Muscle of arm (tissue), 12 donors: ENCODE data around the gene UBQLN1. TPM values are rescaled to one million over a fixed set of nuclear protein-coding genes. Genes with fewer than 3 reads are reported as not detected.
A peak's percentile ranks its signal among the peaks of the same experiment; 100 is the strongest.

Experiments used
- DNase-seq: peaks from one replicate; pipeline ENCODE4 v3.0.0-alpha.2; 2013
- polyA plus RNA-seq, 12 donors: library from polyadenylated mRNA; unstranded; fragments of 120-200 nt; gene quantifications; one replicate each; pipeline ENCODE4 v1.2.1, GENCODE V29; 2013; ENCODE audit not compliant: insufficient read length in 12 of 12

The UBQLN1 gene
- polyA plus RNA-seq, 12 donors, result 41.5 to 95.9 (median 73.7) TPM; not detected in 1

DNA sequence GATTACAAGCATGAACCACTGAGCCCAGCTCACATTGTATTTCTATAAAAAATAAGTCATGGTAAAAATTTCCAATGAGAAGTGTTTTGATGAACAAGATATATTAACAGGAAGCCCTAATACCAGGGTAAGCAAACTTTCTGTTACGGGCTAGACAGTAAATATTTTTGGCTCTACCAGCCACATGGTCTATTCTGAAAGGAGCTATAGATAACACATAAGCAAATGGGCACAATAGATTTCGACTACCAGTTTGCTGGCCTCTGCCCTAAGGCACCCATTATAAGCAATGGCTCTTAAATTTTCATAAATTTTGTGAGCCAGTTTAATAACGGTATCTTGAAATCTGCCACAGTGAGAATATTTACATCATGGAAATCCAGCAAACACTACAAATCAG, 8.1 kb downstream of the UBQLN1 start:
- no peak for DNase-seq

DNA sequence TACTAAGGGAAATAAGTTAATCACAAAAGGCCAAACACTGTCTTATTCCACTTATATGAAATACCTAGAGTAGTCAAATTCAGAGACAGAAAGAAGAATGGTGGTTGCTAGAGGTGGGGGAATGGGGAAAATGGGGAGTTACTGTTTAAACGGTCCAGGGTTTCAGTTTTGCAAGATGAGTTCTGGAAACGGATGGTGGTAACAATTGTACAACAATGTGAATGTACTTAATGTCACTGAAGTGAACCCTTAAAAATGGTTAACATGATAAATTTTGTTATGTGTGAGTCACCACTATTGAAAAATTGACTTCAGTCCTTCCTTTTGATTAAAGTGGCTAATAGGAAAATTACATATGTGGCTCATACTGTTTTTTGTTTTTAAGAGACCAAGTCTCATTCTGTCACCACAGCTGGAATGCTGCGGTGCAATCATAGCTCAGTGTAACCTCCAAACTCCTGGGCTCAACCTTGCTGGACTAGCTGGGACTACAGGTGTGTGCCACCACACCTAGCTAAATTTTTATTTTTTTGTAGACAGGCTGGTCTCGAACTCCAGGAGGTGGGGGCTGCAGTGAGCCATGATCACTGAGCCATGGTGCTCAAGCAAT, 8.7 kb downstream of the UBQLN1 start:
- no peak for DNase-seq

DNA sequence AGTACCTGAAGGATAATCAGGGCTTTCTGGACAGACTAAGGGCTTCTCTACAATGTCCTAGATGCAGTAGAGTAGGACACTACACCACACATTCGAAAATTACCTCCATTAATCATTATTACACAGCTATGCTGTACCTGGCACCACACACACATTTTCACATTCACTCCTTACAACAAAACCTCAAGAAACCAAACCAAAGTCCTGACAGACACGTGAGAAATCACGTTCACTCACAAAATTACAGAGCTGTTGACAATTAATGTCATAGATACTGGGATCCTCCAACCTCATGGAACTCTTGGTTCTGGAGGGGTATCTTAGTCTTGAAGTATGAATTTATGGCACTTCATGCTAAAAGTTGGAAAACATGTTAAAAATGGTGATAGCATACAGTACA, 16.3 kb downstream of the UBQLN1 start:
- DNase-seq, result no peak

DNA sequence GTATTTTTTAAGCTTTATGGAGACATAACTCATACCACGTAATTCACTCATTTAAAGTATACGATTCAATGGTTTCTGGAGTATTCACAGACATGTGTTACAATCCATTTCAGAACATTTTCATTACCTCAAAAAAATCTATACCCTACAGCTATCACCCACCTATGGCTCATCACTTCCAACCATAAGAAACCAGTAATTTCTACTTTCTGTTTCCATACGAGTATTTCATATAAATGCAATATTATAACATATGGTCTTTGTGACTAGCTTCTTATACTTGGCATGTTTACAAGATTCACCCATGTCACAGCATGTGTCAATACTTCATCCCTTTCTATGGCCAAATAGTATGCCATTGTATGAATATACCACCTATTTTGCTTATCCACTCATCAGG, 18.8 kb downstream of the UBQLN1 start:
- DNase-seq, result no peak

DNA sequence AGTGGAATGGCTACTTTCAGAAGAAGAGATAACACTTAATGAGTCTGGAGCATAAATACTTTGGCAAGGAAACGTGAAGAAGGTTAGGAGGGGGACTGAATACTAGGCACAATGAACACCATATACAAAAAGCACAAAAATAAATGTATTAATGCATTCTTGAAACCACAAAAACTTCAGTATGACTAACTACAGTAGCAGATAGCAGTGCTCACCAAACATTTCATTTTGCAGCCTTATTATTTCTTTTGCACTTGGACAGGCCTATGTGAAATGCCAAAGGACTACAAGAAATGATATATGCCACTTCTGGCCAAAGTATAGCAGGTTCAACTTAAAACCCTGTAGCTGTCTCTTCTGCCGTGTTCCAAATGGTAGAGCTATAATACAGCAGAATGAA, 26.3 kb downstream of the UBQLN1 start:
- no peak for DNase-seq

DNA sequence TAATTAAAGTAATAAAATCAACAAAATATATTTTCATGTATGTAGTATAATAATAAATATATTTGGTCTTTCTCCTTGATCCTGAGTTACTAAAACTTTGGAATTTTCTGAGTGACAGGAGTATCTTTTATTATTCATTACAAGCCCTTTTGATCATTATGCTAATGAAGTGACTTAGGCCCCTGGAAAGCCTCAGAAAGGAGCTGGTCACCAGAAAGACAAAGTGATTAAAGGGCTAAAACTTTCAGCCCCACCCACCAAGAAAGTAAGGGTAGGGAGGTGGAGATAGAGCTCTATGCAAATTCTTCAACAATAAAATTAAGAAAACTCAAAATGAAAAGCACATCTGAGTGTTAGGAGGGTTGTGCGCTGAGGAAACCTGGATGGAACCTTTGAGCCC, 27.5 kb downstream of the UBQLN1 start:
- no peak for DNase-seq

DNA sequence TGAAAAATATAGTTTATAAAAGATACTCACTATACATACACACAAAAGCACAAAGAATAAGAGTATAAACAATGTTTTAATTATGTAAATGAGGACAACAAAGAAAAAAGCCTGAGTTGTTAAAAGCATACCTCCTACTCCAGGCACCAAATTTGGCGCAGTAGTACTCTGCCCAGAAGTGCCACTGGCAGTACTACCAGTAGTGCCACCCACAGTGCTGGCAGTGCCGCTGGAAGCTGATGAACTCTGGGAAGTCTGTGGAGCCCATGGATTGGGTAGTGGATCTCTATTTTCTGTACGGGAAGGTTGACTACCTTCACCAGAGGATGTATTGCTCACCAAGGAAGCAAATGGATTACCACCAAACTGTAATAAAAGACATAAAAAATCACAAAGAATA, 30.2 kb downstream of the UBQLN1 start:
- DNase-seq, result no peak

DNA sequence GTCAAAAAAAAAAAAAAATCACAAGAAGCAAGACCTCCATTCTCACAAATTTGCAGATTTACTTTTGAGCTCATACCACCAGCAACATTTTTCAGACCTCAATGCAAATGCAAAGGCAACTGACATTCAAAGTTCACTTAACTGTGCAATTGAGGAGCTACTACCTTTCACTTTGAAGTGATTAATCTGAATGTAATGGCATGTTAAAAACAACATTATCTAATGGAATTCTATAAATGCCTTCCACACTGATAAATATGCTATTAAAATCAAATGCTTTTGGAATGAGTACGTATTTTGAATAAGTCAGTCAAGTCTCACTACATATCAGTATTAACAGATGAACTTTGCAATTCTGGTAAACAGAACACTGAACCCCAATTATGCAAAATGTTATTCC, 32.3 kb downstream of the UBQLN1 start:
- DNase-seq, result no peak

DNA sequence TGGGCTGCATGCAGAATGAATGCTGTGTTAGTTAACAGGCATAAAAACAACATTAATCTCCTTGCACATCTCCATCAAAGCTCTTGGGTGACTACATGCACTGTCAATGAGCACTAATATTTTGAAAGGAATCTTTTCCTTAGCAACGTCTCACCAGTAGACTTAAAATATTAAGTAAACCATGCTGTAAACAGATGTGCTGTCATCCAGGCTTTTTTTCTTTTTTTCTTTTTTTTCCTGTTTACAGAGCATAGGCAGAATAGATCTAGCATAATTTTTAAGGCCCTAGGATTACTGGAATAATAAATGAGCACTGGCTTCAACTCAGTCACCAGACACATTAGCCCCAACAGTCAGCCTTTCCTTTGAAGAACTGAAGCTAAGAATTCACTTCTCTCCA, 36.3 kb downstream of the UBQLN1 start:
- DNase-seq, result no peak

DNA sequence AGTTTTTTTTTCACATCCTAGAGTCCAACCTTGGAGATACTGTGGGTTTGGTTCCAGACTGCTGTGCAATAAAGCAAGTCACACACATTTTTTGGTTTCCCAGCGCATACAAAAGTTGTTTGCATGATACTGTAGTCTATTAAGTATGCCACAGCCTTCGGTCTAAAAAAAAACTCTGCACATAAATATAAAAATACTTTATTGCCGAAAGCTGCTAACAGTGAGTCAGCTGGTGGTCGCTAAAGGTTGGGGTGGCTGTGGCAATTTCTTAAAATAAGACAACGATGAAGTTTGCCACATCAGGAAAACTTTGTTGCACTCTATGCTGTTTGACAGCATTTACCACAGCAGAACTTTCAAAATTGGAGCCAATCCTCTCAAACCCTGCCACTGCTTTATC, 37.4 kb downstream of the UBQLN1 start:
- no peak for DNase-seq

DNA sequence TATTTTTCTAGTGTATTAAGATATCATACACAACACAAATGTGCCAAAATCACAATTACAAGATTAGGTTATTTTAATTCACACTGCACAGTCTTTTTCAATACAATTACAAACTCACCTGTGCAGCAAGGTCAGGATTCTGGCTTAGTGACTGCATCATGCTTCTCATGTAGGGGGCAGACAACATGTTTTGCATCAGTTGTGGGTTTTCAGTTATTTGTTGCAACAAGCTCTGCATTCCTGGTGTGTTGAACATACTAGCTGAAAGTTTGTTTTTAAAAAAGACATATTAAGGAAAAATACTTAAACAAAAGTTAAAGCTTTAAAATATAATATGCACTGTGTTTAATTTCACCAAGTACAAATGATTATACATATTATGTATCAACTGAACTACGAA, 38.7 kb downstream of the UBQLN1 start:
- no peak for DNase-seq

DNA sequence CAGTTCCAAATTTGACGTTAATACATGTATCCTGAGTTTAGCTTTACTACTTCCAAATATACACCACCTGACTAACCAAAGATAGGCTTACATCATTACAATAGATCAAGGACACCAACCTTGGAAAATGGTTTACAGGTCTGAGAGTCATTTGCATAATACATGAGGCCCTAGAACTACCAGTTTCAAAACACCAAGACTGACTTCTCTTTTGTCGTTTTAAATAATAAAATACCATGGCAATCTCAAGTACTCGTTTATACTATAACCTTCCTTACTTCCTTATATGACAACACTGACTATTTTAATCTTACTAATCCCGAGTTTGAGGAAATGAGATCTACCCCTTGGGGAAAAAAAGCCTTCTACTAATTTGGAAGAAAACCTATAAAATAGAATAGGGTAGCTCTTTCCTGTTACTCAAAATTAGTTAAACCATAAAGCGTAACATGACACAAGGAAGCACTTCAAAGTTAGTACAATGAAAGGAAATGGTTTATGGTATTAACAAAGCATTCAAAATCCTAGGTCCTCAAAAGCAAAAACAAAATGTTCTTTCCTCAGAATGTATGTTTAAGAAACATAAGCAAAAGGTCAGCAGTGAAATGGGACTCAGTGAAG, 42.1 kb downstream of the UBQLN1 start:
- no peak for DNase-seq

DNA sequence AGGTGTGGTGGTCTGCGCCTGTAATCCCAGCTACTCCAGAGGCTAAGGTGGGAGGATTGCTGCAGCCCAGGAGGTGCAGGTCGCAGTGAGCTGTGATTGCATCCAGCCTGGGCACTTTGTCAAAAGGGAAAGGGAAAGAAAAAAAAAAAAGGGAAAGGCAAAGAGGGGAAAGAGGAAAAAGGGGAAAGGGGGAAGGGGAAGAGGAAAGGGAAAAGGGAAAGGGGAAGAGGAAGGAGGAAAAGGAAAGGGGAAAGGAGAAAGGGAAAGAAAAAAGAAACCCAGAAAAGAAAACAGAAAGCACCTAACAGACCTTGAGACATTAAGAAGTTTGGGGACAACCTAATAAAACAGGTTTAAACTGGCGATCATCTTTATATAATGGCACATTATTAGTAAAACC, 44.8 kb downstream of the UBQLN1 start:
- DNase-seq, result no peak

DNA sequence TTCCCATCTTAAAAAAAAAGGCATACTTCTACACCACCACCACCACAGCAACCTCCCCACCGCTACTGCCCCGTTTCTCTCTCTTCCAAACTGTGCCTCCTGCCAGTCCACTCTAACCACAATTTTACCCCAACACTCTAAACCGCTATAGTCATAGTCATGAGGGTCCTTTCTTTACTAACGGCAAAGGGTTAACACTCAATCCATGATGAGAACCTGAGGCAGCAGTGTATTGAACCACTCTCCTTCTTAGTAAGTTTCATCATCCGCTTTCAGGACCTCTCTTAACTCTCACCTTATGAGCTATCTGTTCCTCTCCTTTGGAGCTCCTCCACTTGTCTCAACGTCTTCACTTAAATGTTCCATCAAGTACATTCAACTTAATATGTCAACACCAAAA, 50.8 kb downstream of the UBQLN1 start:
- no peak for DNase-seq

DNA sequence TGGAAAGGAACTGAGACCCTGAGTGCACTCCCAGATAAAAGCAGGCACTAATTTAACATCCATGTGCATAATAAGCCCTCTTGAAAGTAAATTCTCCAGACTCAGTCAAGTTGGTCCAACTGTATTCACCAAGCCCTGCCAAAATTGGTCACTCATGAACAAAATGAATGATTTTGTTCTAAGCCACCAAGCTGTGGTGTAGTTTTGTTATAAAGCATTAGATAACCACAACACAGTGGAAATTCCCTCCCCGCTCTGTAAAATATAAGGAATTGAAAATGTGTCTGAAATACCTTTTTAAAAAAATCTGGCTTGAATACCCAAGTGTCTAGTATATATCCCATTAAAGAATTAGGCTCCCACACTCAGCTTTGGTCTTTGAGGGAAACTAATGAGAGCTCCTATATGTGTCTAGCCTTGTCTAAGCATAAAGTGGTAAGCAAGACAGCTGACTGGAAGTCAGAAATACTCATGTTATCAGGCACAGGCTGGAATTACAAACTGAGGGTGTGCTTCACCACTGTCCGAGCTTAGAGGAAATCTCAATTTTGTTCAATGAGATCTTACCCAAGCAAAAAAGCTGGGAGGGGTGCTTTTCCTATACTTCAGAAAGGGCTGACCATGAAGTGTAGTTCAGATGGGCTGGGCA, 51.6 kb downstream of the UBQLN1 start:
- DNase-seq, result no peak

DNA sequence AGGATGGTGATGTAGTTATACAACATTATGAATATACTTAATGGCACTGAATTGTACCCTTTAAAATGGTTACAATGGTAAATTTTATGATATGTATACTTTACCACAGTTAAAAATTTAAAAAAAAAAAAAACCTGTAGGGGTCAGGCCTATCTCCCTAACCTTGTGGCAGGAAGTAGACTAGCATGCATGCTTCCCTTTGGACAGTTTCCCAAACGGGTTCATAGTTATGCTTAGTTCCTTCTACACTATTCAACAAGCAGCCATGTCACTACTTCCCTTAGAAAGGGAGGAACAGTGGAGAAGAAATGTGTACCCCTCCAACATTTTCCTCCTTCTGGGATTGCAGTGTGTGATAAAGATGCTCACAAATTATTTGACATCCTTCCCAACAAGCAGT, 52.3 kb downstream of the UBQLN1 start:
- DNase-seq, result no peak

DNA sequence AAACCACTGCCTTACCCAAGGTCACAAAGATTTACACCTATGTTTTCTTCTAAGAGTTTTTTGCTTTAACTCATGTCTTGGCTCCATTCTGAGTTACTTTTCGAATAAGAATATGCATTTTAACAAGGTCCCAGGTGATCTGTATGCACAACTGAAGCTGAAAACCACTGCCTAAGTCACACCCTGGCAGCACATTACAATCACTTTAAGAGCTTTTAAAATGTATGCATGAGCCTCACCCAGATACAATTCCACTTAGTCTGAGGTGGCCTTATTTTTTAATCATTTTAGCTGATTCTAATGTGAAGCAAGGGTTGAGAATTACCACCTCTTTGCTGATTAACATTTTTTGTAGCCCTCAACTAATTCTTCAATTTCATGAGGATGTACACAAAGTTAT, 55.3 kb downstream of the UBQLN1 start:
- no peak for DNase-seq

DNA sequence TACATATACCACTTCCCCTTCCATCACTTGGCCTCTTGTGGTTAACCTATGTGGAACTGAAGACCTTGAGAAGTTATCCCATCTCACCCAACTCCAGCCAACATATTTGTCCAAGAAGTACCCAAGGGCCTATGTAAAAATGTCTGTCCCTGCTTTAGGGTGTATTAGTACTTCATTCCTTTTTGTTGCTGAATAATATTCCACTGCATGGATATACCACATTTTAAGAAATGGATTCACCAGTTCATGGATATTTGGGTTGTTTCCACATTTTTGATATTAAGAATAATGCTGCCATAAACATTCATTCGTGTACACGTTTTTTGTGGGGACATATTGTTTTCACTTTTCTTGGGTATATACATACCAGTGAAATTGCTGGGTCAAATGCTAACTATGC, 56.2 kb downstream of the UBQLN1 start:
- no peak for DNase-seq

DNA sequence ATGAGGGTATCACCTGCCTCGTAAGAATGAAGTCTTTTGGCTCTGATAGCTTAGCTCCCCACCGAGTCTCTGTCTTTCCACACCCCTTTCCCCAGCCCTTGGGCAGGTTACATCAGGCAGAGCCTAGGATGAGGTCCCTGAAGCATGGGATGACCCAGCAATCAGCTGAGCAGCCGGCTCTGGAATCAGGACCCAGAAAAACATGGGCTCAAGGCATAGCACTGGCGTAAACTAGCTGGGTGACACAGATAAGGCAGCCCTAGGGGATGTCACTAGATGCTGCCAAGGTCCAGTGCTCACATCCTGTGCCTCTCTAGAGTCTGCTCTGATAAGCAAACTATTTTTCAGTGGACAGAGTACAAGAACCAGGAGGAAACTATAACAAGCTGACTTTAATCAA, 58.2 kb downstream of the UBQLN1 start:
- DNase-seq, result no peak

DNA sequence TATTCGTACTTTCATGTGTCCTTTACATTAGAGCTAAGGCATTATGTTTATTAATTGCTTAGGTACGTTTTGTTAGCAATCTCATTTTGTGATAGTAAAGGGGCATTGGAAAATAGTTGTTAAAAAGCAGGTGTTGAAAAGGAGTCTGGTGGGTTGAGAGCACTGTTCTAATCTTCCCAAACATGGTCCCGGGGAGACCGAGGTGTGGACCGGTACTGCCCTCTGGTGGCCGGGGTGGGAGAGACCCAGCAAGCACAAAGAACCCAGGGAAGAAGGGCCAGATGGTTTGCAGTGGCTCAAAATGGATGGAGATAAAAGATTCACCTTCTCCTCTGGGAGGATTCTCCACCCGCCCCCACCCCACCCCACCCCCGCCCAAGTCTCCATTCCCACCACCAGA, 58.7 kb downstream of the UBQLN1 start:
- peak; percentile 20 for DNase-seq

DNA sequence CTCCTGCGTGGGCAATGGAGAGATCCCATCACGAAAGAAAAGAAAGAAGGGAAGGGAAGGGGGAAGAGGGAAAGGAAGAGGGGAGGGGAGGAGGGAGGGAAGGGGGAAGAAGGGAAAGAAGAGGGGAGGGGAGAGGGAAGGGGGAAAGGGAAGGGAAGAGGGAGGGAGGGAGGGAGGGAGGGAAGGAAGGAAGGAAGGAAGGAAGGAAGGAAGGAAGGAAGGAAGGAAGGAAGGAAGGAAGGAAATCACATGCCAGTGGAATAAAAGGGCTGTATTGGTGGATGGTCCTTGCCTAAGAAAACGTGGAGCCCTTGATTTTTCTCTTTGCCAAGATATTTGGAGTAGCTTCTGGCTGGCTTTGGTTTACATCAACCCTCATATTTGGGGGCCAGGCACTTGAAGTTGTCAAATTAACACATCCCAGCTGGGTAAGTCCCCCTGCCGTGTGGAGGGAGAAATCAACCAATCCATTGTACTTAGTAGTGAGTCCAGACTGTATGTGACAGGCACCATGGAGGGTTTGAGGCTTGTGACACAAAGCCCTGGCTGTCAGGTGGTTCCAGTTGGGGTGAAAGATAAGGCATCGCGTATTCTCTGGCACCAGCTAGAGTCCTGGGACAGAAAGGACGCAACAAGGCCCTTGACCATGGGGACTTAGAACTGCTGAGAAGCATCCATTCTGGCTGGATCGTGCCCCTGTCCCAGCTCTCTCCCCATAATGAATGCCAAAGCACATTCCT, 61.1 kb downstream of the UBQLN1 start:
- no peak for DNase-seq

DNA sequence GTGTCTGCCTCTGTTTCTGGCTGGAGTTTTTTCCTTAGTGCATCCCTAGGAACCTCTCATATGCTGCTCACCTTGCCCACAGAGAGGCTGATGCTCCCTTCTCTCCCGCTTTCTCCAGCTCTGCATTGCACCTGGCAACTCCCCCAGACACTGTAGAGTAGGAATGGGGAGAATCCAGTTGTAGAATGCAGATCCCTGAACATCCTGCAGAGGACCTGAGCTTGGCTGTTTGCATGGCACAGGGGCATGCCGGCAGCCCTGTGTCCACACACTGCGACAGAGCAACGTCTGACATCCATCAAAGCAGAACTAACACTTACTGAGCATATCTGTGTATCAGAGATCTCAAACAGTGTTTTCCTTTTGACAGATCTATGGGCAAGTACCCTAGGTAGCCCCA, 65.0 kb downstream of the UBQLN1 start:
- DNase-seq, result no peak

DNA sequence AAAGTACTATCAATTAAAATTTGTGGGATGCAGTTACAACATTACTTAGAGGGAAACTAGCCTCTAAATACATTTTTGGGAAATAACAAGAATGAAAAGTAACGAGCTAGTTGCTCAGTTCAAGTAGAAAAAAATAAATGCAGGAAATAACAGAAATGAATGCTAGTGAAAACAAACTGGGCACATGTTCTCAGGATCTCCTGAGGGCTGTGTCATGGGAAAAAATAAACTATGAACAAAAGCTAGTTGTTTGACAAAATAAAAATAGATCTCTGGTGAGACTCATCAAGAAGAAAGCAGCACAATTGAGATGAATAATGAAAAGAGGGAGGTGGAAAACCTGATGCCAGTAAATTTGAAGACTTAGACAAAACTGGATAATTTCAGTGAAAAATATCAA, 68.5 kb downstream of the UBQLN1 start:
- DNase-seq, result no peak
